Natural killer cell (primary cell): ENCODE measurements around the gene GOLGA3. TPM values are rescaled to one million over a fixed set of nuclear protein-coding genes. Genes with fewer than 3 reads are reported as not detected.

Source experiments
- ATAC-seq, 3 donors: fragments of 150-1000 bp in 2 of 3; fragments of 200-7000 bp in 1 of 3; cut with Tn5 transposase; 1 replicate in 1 of 3; 2 replicates in 2 of 3; pipeline ENCODE4 v1.10.0; 2021; ENCODE audit warnings: mild to moderate bottlenecking in 2 of 3, moderate library complexity in 2 of 3
- DNase-seq, 2 donors: peaks; one replicate each; pipeline versions ENCODE4 v3.0.0 to v3.0.0-alpha.2; 2013 to 2021; ENCODE audit warnings: mixed read lengths in 1 of 2
- H3K27ac ChIP-seq: one replicate; pipeline ENCODE4 v1.5.1; 2013; ENCODE audit warnings: mild to moderate bottlenecking, low read length
- H3K27me3 ChIP-seq: one replicate; pipeline ENCODE4 v1.6.1; 2013; ENCODE audit warnings: low read length; ENCODE audit not compliant: control insufficient read depth, insufficient read depth
- H3K36me3 ChIP-seq: one replicate; pipeline ENCODE4 v1.6.1; 2013; ENCODE audit warnings: low read length; ENCODE audit not compliant: control insufficient read depth, insufficient read depth
- H3K4me1 ChIP-seq: one replicate; pipeline ENCODE4 v1.6.1; 2013; ENCODE audit warnings: low read length; ENCODE audit not compliant: control insufficient read depth, insufficient read depth
- H3K4me3 ChIP-seq: one replicate; pipeline ENCODE4 v1.5.1; 2013; ENCODE audit warnings: low read length
- H3K9me3 ChIP-seq: one replicate; pipeline ENCODE4 v1.6.1; 2013; ENCODE audit warnings: low read length; ENCODE audit not compliant: control insufficient read depth, insufficient read depth
- H3K27ac Mint-ChIP-seq, 2 donors: one replicate each; pipeline ENCODE4 v1.8.0; 2022; ENCODE audit warnings: mild to moderate bottlenecking in 2 of 2, mixed read lengths in 2 of 2, moderate library complexity in 1 of 2
- H3K27me3 Mint-ChIP-seq, 2 donors: one replicate each; pipeline ENCODE4 v1.8.0; 2022; ENCODE audit warnings: low read depth in 2 of 2, mixed read lengths in 2 of 2
- H3K36me3 Mint-ChIP-seq: one replicate; pipeline ENCODE4 v1.8.0; 2022; ENCODE audit warnings: mixed read lengths
- H3K4me1 Mint-ChIP-seq, 2 donors: one replicate each; pipeline ENCODE4 v1.8.0; 2022; ENCODE audit warnings: mixed read lengths in 2 of 2
- H3K4me3 Mint-ChIP-seq: one replicate; pipeline ENCODE4 v1.8.0; 2022; ENCODE audit warnings: mild to moderate bottlenecking, moderate library complexity, mixed read lengths
- H3K9me3 Mint-ChIP-seq, 2 donors: one replicate each; pipeline ENCODE4 v1.8.0; 2022; ENCODE audit warnings: mixed read lengths in 2 of 2
- CTCF ChIP-seq: fragments of 200-600 bp; IDR thresholded peaks from one replicate; pipeline ENCODE4 v1.8.0; 2022; ENCODE audit warnings: antibody characterized with exemption
- WGBS: methylation state at CpG from one replicate; pipeline ENCODE4 v1.1.7; 2013; ENCODE audit warnings: missing lambda C conversion rate; ENCODE audit not compliant: insufficient coverage; 5-methylcytosine and 5-hydroxymethylcytosine counted together
- intact Hi-C: fragments of 100-400 bp; cut with micrococcal nuclease; formaldehyde crosslinking; loops from one replicate; pipeline ENCODE4 v1.14.2; 2022
- total RNA-seq, 4 donors: library from RNA; stranded (reverse); fragments of 120-200 nt in 1 of 4; gene quantifications; one replicate each; pipeline versions ENCODE4 v1.2.3 to v1.2.4, GENCODE V29; 2013 to 2022

GOLGA3 gene
- total RNA-seq, 3 donors from 2014 or later (not counting 1 experiment from before 2014, with no cell fraction given) = 39.1 to 54.3 (median 50.9) TPM

- Mint-ChIP-seq H3K27me3 (no peaks in the 10 kb centered on the region), H3K36me3 (no peaks in the 10 kb centered on the region), H3K4me3 (no peak overlapping the region), H3K9me3 (no peaks in the 10 kb centered on the region), H3K27ac (no peak overlapping the region), H3K4me1 (no peaks in the 10 kb centered on the region)
- Histone ChIP-seq H3K4me3 (no peak overlapping the region), H3K27me3 (no peaks in the 10 kb centered on the region), H3K4me1 (no peaks in the 10 kb centered on the region), H3K36me3 (peaks cover 60% of the 10 kb centered on the region), H3K27ac (no peak overlapping the region), H3K9me3 (no peaks in the 10 kb centered on the region)
- intact Hi-C loops = no loop called here
- DNase-seq = no peak
- no peak for ATAC-seq
- TF ChIP-seq CTCF = no peak
- 95% methylated on average over 31 of the region's 31 CpGs for WGBS
These were observed 109.3 kb downstream of the GOLGA3 start for GRCh38 chr12:132719141-132719953.

Other genes starting within 250 kb of the GOLGA3 start
- not detected for gene LRCOL1, start 218.3 kb downstream of the GOLGA3 start, total RNA-seq
- not detected for gene P2RX2, start 210.1 kb downstream of the GOLGA3 start, total RNA-seq
- gene POLE, start 141.5 kb downstream of the GOLGA3 start, total RNA-seq = 10 to 100 TPM; 58.7 to 66.0 (median 65.0) TPM
- gene PXMP2, start 141.3 kb downstream of the GOLGA3 start, total RNA-seq = 1 to 10 TPM; 3.6 to 6.2 (median 5.1) TPM
- gene PGAM5, start 118.0 kb downstream of the GOLGA3 start, total RNA-seq = 10 to 100 TPM; 19.7 to 30.2 (median 21.9) TPM
- 10 to 100 TPM; 67.3 to 86.4 (median 84.6) TPM for gene ANKLE2, start 67.0 kb downstream of the GOLGA3 start, total RNA-seq
- gene CHFR, start 58.7 kb upstream of the GOLGA3 start, total RNA-seq = 100 to 1,000 TPM; 161 to 170 (median 168) TPM
- gene ZNF605, start 127.4 kb upstream of the GOLGA3 start, total RNA-seq = 10 to 100 TPM in 1 of 3 donors, 1 to 10 TPM in 2; 6.0 to 15.8 (median 7.6) TPM
- gene ZNF26, start 157.5 kb upstream of the GOLGA3 start, total RNA-seq = 10 to 100 TPM; 38.7 to 45.1 (median 43.0) TPM
- gene ZNF84, start 208.6 kb upstream of the GOLGA3 start, total RNA-seq = 10 to 100 TPM; 23.4 to 31.1 (median 26.1) TPM